ENCODE results near the gene PCDHGA8. TPM values are rescaled to one million over a fixed set of nuclear protein-coding genes. Genes with fewer than 3 reads are reported as not detected.

Gene PCDHGA8
- total RNA-seq, 1 experiment from 2014 or later: 0.32 TPM

Other genes with a start within 250 kb of the PCDHGA8 start
- gene PCDHB6, start 242.6 kb upstream of the PCDHGA8 start, total RNA-seq (2014; rRNA removed; shearing (Covaris generic)): 0.29 and 0.50 TPM in 2 replicates
- 0.85 and 0.87 TPM in 2 replicates for gene PCDHB7, start 220.0 kb upstream of the PCDHGA8 start, total RNA-seq (2014; rRNA removed; shearing (Covaris generic))
- 0.75 and 1.8 TPM in 2 replicates for gene PCDHB8, start 214.8 kb upstream of the PCDHGA8 start, total RNA-seq (2014; rRNA removed; shearing (Covaris generic))
- 11.9 and 16.3 TPM in 2 replicates for gene PCDHB16, start 210.2 kb upstream of the PCDHGA8 start, total RNA-seq (2014; rRNA removed; shearing (Covaris generic))
- gene PCDHB9, start 205.5 kb upstream of the PCDHGA8 start, total RNA-seq (2014; rRNA removed; shearing (Covaris generic)): 2.7 and 3.8 TPM in 2 replicates
- 3.3 and 4.7 TPM in 2 replicates for gene PCDHB10, start 200.3 kb upstream of the PCDHGA8 start, total RNA-seq (2014; rRNA removed; shearing (Covaris generic))
- 0.34 TPM in 1 of 2 replicates, not detected in the other for gene PCDHB11, start 193.0 kb upstream of the PCDHGA8 start, total RNA-seq (2014; rRNA removed; shearing (Covaris generic))
- 1.8 and 6.2 TPM in 2 replicates for gene PCDHB12, start 183.9 kb upstream of the PCDHGA8 start, total RNA-seq (2014; rRNA removed; shearing (Covaris generic))
- 1.3 and 1.7 TPM in 2 replicates for gene PCDHB13, start 178.7 kb upstream of the PCDHGA8 start, total RNA-seq (2014; rRNA removed; shearing (Covaris generic))
- 18.6 and 28.4 TPM in 2 replicates for gene PCDHB14, start 169.3 kb upstream of the PCDHGA8 start, total RNA-seq (2014; rRNA removed; shearing (Covaris generic))
- 0.74 and 1.0 TPM in 2 replicates for gene PCDHB15, start 147.2 kb upstream of the PCDHGA8 start, total RNA-seq (2014; rRNA removed; shearing (Covaris generic))
- 0.11 and 0.75 TPM in 2 replicates for gene SLC25A2, start 88.6 kb upstream of the PCDHGA8 start, total RNA-seq (2014; rRNA removed; shearing (Covaris generic))
- gene TAF7, start 71.8 kb upstream of the PCDHGA8 start, total RNA-seq (2014; rRNA removed; shearing (Covaris generic)): 147 and 154 TPM in 2 replicates
- gene PCDHGA1, start 62.1 kb upstream of the PCDHGA8 start, total RNA-seq (2014; rRNA removed; shearing (Covaris generic)): 2.2 and 3.1 TPM in 2 replicates
- 1.2 and 2.1 TPM in 2 replicates for gene PCDHGA2, start 53.9 kb upstream of the PCDHGA8 start, total RNA-seq (2014; rRNA removed; shearing (Covaris generic))
- gene PCDHGA3, start 48.8 kb upstream of the PCDHGA8 start, total RNA-seq (2014; rRNA removed; shearing (Covaris generic)): 0.26 TPM in 1 of 2 replicates, not detected in the other
- gene PCDHGB1, start 42.5 kb upstream of the PCDHGA8 start, total RNA-seq (2014; rRNA removed; shearing (Covaris generic)): 0.79 TPM in 1 of 2 replicates, not detected in the other
- 1.2 and 1.7 TPM in 2 replicates for gene PCDHGA4, start 37.6 kb upstream of the PCDHGA8 start, total RNA-seq (2014; rRNA removed; shearing (Covaris generic))
- gene PCDHGB2, start 32.6 kb upstream of the PCDHGA8 start, total RNA-seq (2014; rRNA removed; shearing (Covaris generic)): 3.8 TPM in 1 of 2 replicates, not detected in the other
- gene PCDHGA5, start 28.5 kb upstream of the PCDHGA8 start, total RNA-seq (2014; rRNA removed; shearing (Covaris generic)): 0.76 and 1.8 TPM in 2 replicates
- gene PCDHGB3, start 22.4 kb upstream of the PCDHGA8 start, total RNA-seq (2014; rRNA removed; shearing (Covaris generic)): 1.1 TPM in 1 of 2 replicates, not detected in the other
- 0.38 and 1.4 TPM in 2 replicates for gene PCDHGA6, start 18.7 kb upstream of the PCDHGA8 start, total RNA-seq (2014; rRNA removed; shearing (Covaris generic))
- 0.82 and 0.91 TPM in 2 replicates for gene PCDHGA7, start 9.9 kb upstream of the PCDHGA8 start, total RNA-seq (2014; rRNA removed; shearing (Covaris generic))
- 0.09 and 0.18 TPM in 2 replicates for gene PCDHGB4, start 4.9 kb upstream of the PCDHGA8 start, total RNA-seq (2014; rRNA removed; shearing (Covaris generic))
- 1.1 and 3.6 TPM in 2 replicates for gene PCDHGB5, start 5.3 kb downstream of the PCDHGA8 start, total RNA-seq (2014; rRNA removed; shearing (Covaris generic))
- 0.55 TPM in 1 of 2 replicates, not detected in the other for gene PCDHGA9, start 10.1 kb downstream of the PCDHGA8 start, total RNA-seq (2014; rRNA removed; shearing (Covaris generic))
- gene PCDHGB6, start 15.4 kb downstream of the PCDHGA8 start, total RNA-seq (2014; rRNA removed; shearing (Covaris generic)): 1.2 and 1.3 TPM in 2 replicates
- 1.2 and 2.9 TPM in 2 replicates for gene PCDHGA10, start 20.4 kb downstream of the PCDHGA8 start, total RNA-seq (2014; rRNA removed; shearing (Covaris generic))
- 1.8 and 2.6 TPM in 2 replicates for gene PCDHGB7, start 25.0 kb downstream of the PCDHGA8 start, total RNA-seq (2014; rRNA removed; shearing (Covaris generic))
- gene PCDHGA11, start 28.4 kb downstream of the PCDHGA8 start, total RNA-seq (2014; rRNA removed; shearing (Covaris generic)): 0.22 and 0.32 TPM in 2 replicates
- 0.34 TPM in 1 of 2 replicates, not detected in the other for gene PCDHGA12, start 37.9 kb downstream of the PCDHGA8 start, total RNA-seq (2014; rRNA removed; shearing (Covaris generic))
- gene PCDHGC3, start 83.3 kb downstream of the PCDHGA8 start, total RNA-seq (2014; rRNA removed; shearing (Covaris generic)): 45.5 and 57.8 TPM in 2 replicates
- gene PCDHGC4, start 92.4 kb downstream of the PCDHGA8 start, total RNA-seq (2014; rRNA removed; shearing (Covaris generic)): 0.22 and 0.39 TPM in 2 replicates
- 0.21 TPM in 1 of 2 replicates, not detected in the other for gene PCDHGC5, start 96.4 kb downstream of the PCDHGA8 start, total RNA-seq (2014; rRNA removed; shearing (Covaris generic))
- gene DIAPH1, start 226.4 kb downstream of the PCDHGA8 start, total RNA-seq (2014; rRNA removed; shearing (Covaris generic)): 44.5 and 48.7 TPM in 2 replicates
- gene HDAC3, start 244.2 kb downstream of the PCDHGA8 start, total RNA-seq (2014; rRNA removed; shearing (Covaris generic)): 85.9 and 93.9 TPM in 2 replicates
- 5.8 and 10.1 TPM in 2 replicates for gene RELL2, start 244.4 kb downstream of the PCDHGA8 start, total RNA-seq (2014; rRNA removed; shearing (Covaris generic))